DOHH2 (cell line): ENCODE results near the gene GTSE1.

ENCODE experiments used
- H3F3A ChIP-seq: fragments of 200-600 bp; sonication (generic), shearing (Covaris generic); 2 replicates; pipeline ENCODE4 v1.6.0; 2016; ENCODE audit warnings: antibody characterized with exemption, mild to moderate bottlenecking; ENCODE audit not compliant: control insufficient read depth, insufficient read depth
- H3K27ac ChIP-seq: fragments of 200-600 bp; sonication (generic); 2 replicates; pipeline ENCODE4 v1.5.1; 2014; ENCODE audit warnings: low read depth, mild to moderate bottlenecking, low read length, moderate library complexity
- H3K27me3 ChIP-seq: fragments of 200-600 bp; sonication (generic); 2 replicates; pipeline ENCODE4 v1.6.1; 2014; ENCODE audit warnings: mild to moderate bottlenecking, low read length, mixed read lengths; ENCODE audit not compliant: control insufficient read depth
- H3K36me3 ChIP-seq: fragments of 200-600 bp; sonication (generic); 2 replicates; pipeline ENCODE4 v1.6.1; 2014; ENCODE audit warnings: mild to moderate bottlenecking, low read length, moderate library complexity, mixed read lengths; ENCODE audit not compliant: control insufficient read depth
- H3K4me1 ChIP-seq: fragments of 200-600 bp; sonication (generic); 2 replicates; pipeline ENCODE4 v1.6.1; 2014; ENCODE audit warnings: mild to moderate bottlenecking, low read length, mixed read lengths; ENCODE audit not compliant: control insufficient read depth
- H3K4me2 ChIP-seq: fragments of 200-600 bp; sonication (generic); 2 replicates; pipeline ENCODE4 v1.6.0; 2014; ENCODE audit warnings: mild to moderate bottlenecking, low read length, moderate library complexity
- H3K4me3 ChIP-seq: fragments of 200-600 bp; sonication (generic); 2 replicates; pipeline ENCODE4 v1.5.1; 2014; ENCODE audit warnings: mild to moderate bottlenecking, low read length, mixed read lengths
- H3K79me2 ChIP-seq: fragments of 200-600 bp; sonication (generic); 2 replicates; pipeline ENCODE4 v1.6.1; 2014; ENCODE audit warnings: mild to moderate bottlenecking, low read length, mixed read lengths; ENCODE audit not compliant: control insufficient read depth
- H3K9me2 ChIP-seq: fragments of 200-600 bp; sonication (generic); replicated peaks from 2 replicates; pipeline ENCODE4 v1.6.1; 2014; ENCODE audit warnings: mild to moderate bottlenecking, low read length, mixed read lengths; ENCODE audit not compliant: control insufficient read depth
- H3K9me3 ChIP-seq: fragments of 200-600 bp; sonication (generic); 2 replicates; pipeline ENCODE4 v1.6.1; 2014; ENCODE audit warnings: antibody characterized with exemption, low read length, mixed read lengths; ENCODE audit not compliant: control insufficient read depth, insufficient read depth
- H4K20me1 ChIP-seq: fragments of 200-600 bp; sonication (generic); 2 replicates; pipeline ENCODE4 v1.6.0; 2014; ENCODE audit warnings: low read depth, mild to moderate bottlenecking, antibody characterized with exemption, low read length, moderate library complexity; ENCODE audit not compliant: control insufficient read depth, insufficient read depth
- CTCF ChIP-seq: fragments of 200-600 bp; sonication (generic); IDR thresholded peaks from one replicate; pipeline ENCODE4 v1.5.1; 2014; ENCODE audit warnings: antibody characterized with exemption, mild to moderate bottlenecking, low read depth, low read length; ENCODE audit not compliant: poor library complexity, severe bottlenecking
- EZH2phosphoT487 ChIP-seq: fragments of 200-600 bp; sonication (generic); IDR thresholded peaks from 2 replicates; pipeline ENCODE4 v1.6.1; 2017; ENCODE audit warnings: borderline replicate concordance, mild to moderate bottlenecking, antibody characterized with exemption, low read length, moderate library complexity, mixed read lengths

The GTSE1 gene

GRCh38 chr22:46349238-46349637 lies 52.6 kb downstream of the GTSE1 start:
- 0 out of 2 replicates have a peak, but pooled peaks cover 3% of the 10 kb centered on the region for H3K79me2 ChIP-seq
- no peaks in the 10 kb centered on the region for H3K27me3 ChIP-seq
- no peak overlapping the region for H3K4me3 ChIP-seq
- H3K9me3 ChIP-seq, result no peaks in the 10 kb centered on the region
- 0 out of 2 replicates have a peak, but pooled peaks cover 4% of the 10 kb centered on the region for H4K20me1 ChIP-seq
- no peak overlapping the region for H3K27ac ChIP-seq
- H3K36me3 ChIP-seq, result peaks cover 93% of the 10 kb centered on the region
- no peaks in the 10 kb centered on the region for H3K9me2 ChIP-seq
- no peak overlapping the region for H3K4me2 ChIP-seq
- TF ChIP-seq EZH2phosphoT487, result no peak
- TF ChIP-seq CTCF, result no peak
- H3F3A ChIP-seq, result no peaks in the 10 kb centered on the region
- H3K4me1 ChIP-seq, result no peaks in the 10 kb centered on the region

GRCh38 chr22:46349681-46350080 lies 53.0 kb downstream of the GTSE1 start:
- H3K4me3 ChIP-seq, result no peak overlapping the region
- 0 out of 2 replicates have a peak, but pooled peaks cover 4% of the 10 kb centered on the region for H4K20me1 ChIP-seq
- no peaks in the 10 kb centered on the region for H3F3A ChIP-seq
- TF ChIP-seq CTCF (no peak), EZH2phosphoT487 (no peak)
- no peaks in the 10 kb centered on the region for H3K4me1 ChIP-seq
- H3K9me3 ChIP-seq, result no peaks in the 10 kb centered on the region
- no peaks in the 10 kb centered on the region for H3K27me3 ChIP-seq
- no peak overlapping the region for H3K27ac ChIP-seq
- H3K79me2 ChIP-seq, result no peaks in the 10 kb centered on the region
- no peaks in the 10 kb centered on the region for H3K9me2 ChIP-seq
- H3K36me3 ChIP-seq, result peaks cover 93% of the 10 kb centered on the region
- no peak overlapping the region for H3K4me2 ChIP-seq

GRCh38 chr22:46350121-46350520 lies 53.5 kb downstream of the GTSE1 start:
- H3K27ac ChIP-seq, result no peak overlapping the region
- H3F3A ChIP-seq, result no peaks in the 10 kb centered on the region
- H3K4me2 ChIP-seq, result no peak overlapping the region
- H3K9me3 ChIP-seq, result no peaks in the 10 kb centered on the region
- TF ChIP-seq EZH2phosphoT487, result no peak
- no peak for TF ChIP-seq CTCF
- H3K4me3 ChIP-seq, result no peak overlapping the region
- no peaks in the 10 kb centered on the region for H3K27me3 ChIP-seq
- no peaks in the 10 kb centered on the region for H3K79me2 ChIP-seq
- 0 out of 2 replicates have a peak, but pooled peaks cover 4% of the 10 kb centered on the region for H4K20me1 ChIP-seq
- H3K36me3 ChIP-seq, result peaks cover 94% of the 10 kb centered on the region
- H3K4me1 ChIP-seq, result no peaks in the 10 kb centered on the region
- no peaks in the 10 kb centered on the region for H3K9me2 ChIP-seq

- TF ChIP-seq CTCF (no peak), EZH2phosphoT487 (no peak)
- Histone ChIP-seq H3K36me3 (peaks cover 94% of the 10 kb centered on the region), H3K4me1 (no peaks in the 10 kb centered on the region), H3K4me3 (no peak overlapping the region), H3K27ac (no peak overlapping the region), H3K79me2 (no peaks in the 10 kb centered on the region), H3F3A (no peaks in the 10 kb centered on the region), H4K20me1 (0 out of 2 replicates have a peak, but pooled peaks cover 4% of the 10 kb centered on the region), H3K4me2 (no peak overlapping the region), H3K9me2 (no peaks in the 10 kb centered on the region), H3K27me3 (no peaks in the 10 kb centered on the region), H3K9me3 (no peaks in the 10 kb centered on the region)
Observed at GRCh38 chr22:46350646-46351045, 54.0 kb downstream of the GTSE1 start.
